Cerebellar nuclear complex (tissue), 1 donor: ENCODE results near the gene ADAM10.

ENCODE experiments used
- DNase-seq, 2 experiments: peaks; one replicate each; lab custom pipeline; 2025; lab: John Stamatoyannopoulos, UW

ADAM10 gene

DNA sequence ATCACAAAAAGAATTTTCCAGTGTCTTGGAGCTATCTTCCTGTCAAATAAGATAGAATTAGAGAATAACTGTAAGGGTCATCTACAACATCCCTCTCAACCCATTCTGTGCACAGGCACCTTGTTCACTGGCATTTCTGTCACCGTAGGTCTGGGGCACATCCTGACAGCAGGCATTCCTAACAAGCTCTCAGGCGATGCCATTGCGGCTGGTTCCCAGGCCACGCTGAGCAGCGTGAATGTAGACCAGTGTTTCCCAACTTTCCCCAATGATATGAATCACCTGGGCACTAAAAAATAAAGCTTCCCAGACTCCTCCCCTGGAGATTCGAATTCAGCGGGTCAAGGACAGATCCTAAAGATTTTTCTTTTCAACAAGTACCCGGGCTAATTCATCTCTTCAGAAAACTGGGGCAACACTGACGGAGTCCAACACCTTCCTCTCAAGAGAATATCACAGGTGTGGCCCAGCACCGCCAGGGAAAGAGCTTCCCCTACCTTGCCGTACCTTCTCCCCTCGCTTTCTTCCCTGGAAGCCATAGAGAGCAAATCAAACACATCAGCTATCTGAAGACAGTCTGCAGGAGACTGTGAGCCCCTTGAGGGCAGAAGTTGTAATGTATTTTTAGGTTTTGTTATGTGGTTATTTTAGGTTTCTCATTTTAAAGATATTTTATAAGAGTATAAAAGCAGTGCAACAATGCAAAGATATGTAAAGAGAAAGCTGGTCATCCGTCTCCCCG is 174.3 kb downstream of the ADAM10 start:
- DNase-seq = no peak

DNA sequence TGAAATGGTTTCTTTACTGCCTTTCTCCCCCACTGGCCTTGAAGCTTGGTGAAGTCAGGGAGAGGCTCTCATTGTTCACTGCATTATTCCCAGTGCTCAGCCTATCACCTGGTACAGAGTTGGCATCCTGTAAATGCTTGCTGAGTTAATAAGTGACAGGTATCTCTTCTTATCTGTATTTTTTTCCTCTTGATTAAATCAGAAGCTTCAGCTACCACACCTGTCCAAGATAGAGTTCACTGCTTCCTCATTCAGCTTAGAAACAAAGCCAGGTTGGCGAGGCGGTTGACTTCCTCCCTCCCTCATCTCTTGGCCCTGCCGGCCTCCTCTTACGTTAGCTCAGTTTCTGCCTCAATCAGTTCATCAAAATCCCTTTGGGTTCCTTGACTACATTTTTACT is 174.9 kb downstream of the ADAM10 start:
- DNase-seq = no peak

DNA sequence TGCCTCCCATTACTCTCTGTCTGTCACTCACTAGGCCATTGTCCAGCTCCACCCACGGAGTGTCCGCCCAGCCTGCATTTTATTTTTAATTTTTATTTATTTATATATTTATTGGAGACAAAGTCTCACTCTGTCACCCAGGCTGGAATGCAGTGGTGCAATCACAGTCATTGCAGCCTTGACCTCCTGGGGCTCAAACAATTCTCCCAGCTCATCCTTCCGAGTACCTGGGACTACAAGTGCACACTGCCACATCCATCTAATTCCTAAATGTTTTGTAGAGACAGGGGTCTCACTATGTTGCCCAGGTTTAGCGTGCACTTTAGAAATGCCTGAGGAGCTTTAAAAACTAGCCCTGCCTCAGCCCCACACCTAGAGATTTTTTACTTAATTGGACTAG is 176.2 kb downstream of the ADAM10 start:
- no peak for DNase-seq

DNA sequence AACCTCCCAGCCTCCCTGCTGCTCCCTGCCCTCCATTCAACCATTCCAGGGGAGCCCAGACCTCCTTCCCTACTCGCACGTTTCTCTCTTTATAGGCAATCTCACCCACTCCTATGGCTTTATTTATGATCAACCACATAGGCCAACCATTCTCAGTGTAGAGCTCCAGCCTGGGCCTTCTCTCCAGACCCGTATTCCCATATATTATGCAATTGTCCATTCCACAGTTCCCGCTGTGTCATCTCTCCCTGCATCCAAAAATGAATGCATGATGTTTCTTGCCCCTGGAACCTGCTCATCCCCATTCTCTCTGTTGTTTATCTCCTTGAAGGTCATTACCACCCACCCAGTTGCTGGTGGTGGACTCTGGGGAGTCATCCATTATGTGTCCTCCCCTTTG is 177.0 kb downstream of the ADAM10 start:
- DNase-seq = no peak

DNA sequence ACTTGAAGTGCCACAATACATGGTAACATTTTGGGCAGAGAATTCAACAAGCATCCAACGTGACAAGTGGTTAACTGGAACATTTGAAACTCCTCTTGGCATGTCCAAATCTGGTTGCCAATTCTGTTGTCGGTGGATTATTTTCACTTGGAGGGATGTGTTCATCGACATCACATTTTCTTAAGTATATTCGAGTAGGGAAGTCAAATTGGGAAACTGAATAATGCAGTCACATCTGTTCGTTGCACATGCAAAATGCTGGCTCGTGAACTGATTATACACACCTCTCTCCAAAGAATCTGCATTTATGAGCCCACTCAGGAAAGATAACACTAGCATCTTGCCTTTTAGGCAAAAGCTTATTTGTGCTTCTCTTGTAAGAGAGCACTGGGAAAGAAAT is 178.0 kb downstream of the ADAM10 start:
- no peak for DNase-seq

GRCh38 chr15:58569455-58569854 is 180.1 kb downstream of the ADAM10 start:
- DNase-seq = no peak

DNA sequence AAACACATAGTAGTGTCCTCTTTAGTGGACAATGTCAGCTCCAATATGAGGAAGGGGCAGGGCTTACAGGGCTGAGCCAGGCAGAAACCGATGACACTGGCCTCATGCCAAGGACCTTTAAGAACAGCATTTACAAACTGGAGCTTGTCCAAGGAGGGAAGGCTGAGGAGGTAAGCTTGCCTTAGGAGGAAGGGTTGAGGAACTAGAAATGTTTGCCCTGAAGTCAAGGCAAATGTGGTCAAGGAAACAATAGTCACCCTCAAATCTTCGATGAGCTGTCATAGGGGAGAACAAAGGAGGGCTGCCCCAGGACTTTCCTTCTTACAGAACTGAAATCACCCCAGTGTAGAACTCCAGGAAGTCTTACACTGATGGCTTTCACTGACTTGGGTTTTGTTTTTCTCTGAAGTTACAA is 181.3 kb downstream of the ADAM10 start:
- no peak for DNase-seq

DNA sequence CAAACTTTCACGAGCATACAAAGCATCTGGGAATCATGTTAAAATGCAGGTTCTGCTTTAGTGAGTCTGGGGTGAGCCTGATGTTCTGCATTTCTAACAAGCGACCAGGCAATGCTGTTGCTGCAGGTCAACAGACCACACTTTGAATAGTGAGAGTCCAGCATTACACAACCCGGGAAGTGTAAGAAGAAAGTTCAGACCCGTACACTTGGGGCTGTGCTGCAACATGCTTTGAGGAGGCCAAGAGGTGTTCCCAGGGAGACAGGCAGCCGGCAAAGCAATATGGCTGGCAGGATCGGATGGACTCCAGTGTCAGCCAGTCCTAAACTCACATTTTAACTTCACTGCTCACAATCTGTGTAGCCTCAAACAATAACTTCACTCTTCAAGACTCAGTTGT is 183.5 kb downstream of the ADAM10 start:
- DNase-seq = no peak

- no peak for DNase-seq
Measured at GRCh38 chr15:58565619-58566018, 183.9 kb downstream of the ADAM10 start.

GRCh38 chr15:58564981-58565380 is 184.5 kb downstream of the ADAM10 start:
- no peak for DNase-seq

GRCh38 chr15:58562135-58562534 is 187.4 kb downstream of the ADAM10 start:
- DNase-seq = no peak

DNA sequence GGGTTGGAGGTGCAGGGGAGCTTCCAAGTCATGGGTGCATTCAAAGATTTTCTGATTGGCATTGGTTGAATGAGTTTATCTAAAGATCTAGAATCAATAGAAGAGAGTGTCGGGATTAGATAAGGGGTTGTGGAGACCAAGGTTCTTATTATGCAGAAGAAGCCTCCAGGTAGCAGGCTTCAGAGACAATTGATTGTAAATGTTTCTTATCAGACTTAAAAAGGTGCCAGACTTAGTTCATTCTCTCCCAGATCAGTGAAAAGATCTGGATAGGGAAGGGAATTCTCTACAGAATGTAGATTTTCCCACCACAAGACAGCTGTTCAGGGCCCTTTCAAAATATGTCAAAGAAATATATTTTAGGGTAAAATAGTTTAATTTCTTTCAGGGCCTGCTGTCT is 188.2 kb downstream of the ADAM10 start:
- DNase-seq = no peak

DNA sequence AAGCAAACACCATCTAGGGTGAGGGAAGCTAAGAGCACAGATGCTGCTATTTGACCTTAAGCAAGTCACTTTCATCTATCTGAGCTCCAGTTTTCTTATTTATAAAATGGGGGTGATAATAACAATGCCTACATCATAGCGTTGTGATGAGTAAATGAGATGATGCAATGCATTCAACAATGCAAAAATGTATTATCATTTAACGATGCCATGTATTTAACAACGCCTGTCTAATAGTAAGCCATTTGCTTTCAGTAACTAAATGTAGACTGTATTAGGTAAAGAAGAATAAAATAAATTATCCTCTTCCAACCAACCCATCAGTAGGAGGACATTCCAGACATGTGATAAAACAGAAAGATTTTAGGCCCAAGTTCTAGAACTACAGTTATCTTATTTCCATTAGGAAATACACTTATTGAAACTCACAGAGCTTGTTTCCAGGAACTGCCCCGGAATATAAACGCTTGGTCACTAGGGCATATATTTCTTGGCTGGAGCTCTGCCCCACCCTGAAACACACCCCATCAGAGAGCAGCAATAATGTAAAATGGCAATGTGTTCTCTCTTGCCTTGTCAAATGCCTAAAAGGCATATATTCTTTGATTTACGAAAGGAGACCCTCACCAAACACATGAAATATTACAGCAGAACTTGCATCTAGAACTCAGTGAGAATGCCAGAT is 189.5 kb downstream of the ADAM10 start:
- DNase-seq = no peak

DNA sequence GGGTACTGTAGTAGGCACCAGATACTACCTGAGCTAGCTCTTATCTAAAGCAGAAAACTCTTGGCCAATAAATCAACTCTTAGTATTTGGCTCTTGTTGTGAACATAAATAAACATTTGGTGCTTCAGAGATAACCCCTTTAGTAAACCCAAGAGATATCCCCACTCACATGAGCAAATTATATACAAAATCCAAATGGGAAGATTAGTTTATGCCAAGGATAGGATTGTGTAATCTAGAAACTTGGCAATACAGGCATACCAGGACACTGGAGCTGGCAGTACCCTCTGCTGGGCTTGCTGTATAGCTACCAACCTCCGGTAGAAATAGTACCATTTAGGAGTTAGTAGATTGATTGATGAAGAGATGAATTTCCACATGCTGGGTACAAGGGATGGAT is 190.7 kb downstream of the ADAM10 start:
- DNase-seq = no peak

- no peak for DNase-seq
Measured at GRCh38 chr15:58556541-58556940, 193.0 kb downstream of the ADAM10 start.

DNA sequence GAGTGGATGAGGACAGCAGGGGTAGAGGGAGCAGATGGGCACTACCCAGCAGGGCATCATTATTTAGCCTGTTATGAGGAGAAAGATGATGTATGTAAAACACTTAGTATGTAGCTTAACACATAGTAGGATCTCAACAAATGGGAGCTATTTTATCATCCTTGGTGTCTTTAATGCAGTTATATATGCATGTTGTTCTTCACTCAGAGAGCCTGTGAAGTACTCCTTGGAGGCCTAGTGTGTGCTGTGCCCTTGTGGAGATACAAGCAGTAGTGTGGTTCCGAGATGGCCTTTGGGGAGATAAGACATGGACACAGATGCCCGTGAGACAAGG is 193.5 kb downstream of the ADAM10 start:
- DNase-seq = no peak

DNA sequence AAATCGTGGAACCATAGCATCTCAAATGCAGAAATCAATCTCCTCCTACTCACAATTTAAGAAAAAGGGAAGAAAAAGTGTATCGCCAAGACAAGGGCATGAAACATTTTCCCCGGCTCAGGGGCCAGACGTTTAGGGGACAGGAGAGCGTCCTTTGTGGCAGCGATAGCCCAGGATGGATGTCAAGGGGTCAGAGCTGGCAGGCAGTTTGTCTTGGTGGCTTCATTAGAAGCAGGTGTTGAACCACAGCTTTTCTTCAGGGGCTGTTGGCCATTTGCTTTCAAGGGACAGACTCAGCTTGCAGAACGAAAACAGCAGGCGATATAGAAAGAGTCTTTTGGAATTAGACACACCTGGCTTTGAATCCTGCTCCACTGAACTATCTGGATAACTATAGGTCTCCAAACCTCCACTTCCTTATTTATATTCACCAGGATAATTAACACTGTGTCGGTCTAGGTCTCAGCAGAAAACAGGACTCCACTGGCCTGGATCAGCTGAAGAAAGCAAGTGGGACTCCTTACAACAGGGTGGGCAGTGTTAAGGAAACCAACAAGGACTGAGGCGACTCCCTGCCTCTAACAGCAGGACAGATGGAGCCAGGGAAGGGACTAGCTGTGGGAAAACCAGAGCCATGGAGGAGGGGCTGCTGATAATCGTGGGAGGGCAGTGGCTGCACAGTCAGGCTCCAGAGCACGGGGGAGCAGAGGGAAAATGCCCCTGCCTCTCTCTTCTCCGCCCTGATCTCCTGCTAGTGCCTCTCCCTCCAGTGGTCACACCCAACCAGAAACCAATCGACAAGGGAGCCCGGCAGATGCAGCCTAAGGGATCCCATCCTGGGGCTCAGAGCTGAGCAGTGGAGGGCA is 194.1 kb downstream of the ADAM10 start:
- DNase-seq = no peak

DNA sequence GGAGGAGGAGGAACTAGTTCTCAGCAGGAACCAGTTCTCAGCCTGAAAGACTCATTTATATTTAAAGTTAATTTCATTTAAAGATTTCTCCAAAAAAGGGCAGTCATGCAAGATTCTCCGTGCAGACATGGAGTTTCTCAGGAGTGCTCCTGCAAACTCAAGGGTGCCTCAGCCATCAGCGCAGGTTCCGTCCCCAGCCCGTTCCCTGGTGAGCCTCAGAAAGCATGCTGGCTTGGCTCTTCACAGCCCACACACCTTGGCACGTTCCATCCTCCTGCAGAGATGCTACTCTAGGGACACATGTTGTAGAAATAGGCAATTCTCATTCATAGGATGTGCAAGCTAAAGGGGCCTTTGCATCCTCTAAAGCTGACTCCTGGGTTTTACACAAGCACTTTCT is 194.7 kb downstream of the ADAM10 start:
- DNase-seq = no peak

GRCh38 chr15:58553365-58553918 is 196.1 kb downstream of the ADAM10 start:
- DNase-seq = no peak

- no peak for DNase-seq
Measured at GRCh38 chr15:58552505-58553364, 196.8 kb downstream of the ADAM10 start.

DNA sequence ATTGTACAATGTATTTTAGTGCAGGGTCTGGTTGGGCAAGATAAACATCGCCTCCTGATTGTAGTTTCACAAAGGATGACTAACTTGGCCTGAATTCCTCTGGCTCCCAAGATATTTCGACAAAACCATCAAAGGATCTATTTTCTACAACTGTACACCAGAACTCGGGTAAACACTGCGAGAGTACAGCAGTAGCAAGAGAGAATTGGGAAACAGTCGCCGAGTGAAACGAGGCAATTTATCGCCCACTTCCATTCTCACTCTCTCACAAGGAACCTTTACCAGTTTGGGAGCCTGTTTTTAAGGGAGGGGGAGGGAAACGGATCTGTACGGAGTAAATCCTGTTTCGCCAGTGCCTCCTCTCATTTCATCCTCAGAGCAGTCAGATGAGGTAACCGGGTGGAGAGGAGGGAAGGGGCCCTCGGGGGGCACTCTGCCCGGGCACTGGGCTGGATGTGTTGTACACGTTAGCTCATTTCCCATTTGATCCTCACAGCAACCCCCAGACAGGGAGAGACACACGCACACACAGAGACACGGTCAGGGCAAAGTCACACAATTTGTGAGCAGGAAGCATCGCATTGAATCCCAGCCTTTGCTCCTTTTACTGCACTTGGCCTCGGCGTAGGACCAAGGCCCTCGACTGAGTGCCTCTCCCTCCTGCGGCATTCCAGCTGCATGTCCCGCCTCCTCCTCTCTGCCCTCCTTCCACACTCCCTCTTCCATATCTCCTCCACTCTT is 197.6 kb downstream of the ADAM10 start:
- DNase-seq = no peak
